Measurements from ENCODE around the gene TEX12. TPM values are rescaled to one million over a fixed set of nuclear protein-coding genes. Genes with fewer than 3 reads are reported as not detected.

Gene TEX12
- total and polyA plus RNA-seq, 2 of the 8 experiments (the other 6 are each of a cell fraction or from before 2014, with no cell fraction given): not detected

DNA sequence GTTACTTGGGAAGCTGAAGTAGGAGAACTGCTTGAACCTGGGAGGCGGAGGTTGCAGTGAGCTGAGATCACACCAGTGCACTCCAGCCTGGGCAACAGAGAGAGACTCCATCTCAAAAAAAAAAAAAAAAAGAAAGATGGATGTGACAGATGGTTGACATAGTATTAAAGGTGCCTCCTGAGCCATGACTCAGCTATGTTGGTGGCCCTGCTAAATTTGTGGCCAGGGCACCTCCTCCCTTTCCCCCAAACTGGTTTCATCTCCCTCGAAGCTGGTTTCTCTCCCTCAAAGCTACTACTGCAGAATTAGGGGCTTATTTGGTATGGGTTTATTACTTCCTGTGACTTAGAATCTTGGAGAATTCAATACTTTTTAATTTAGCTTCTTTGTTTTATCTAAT is 49.0 kb upstream of the TEX12 start (continued):
- TF ChIP-seq CHD7 (IDR thresholded peaks at IDR 0.05; ENCODE audit: insufficient replicate concordance, low read length) (no peak), TBP (IDR thresholded peaks at IDR 0.05; ENCODE audit: low read depth, low read length) (no peak), GABPA (IDR thresholded peaks at IDR 0.05; ENCODE audit: borderline replicate concordance, insufficient read depth, low read length) (no peak), RFX5 (IDR thresholded peaks at IDR 0.05; ENCODE audit: borderline replicate concordance, low read depth, low read length) (no peak), RXRA (IDR thresholded peaks at IDR 0.05; ENCODE audit: insufficient read depth, low read depth, low read length) (no peak), TAF7 (optimal IDR thresholded peaks at IDR 0.05; ENCODE audit: borderline replicate concordance, low read depth, low read length) (no peak), EP300 (IDR thresholded peaks at IDR 0.05; ENCODE audit: borderline replicate concordance in 1 of 2, low read depth in 2 of 2, low read length in 2 of 2) (no peak), EGR1 (IDR thresholded peaks at IDR 0.05; ENCODE audit: borderline replicate concordance, low read depth, low read length) (no peak)
- TF ChIP-seq, protein P1, sequence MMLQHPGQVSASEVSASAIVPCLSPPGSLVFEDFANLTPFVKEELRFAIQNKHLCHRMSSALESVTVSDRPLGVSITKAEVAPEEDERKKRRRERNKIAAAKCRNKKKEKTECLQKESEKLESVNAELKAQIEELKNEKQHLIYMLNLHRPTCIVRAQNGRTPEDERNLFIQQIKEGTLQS (IDR thresholded peaks at IDR 0.05; ENCODE audit: insufficient read depth, low read depth, low read length): no peak
